ENCODE measurements around the gene GRIP2. TPM values are rescaled to one million over a fixed set of nuclear protein-coding genes. Genes with fewer than 3 reads are reported as not detected.

The GRIP2 gene
- total RNA-seq, 1 experiment from 2014 or later: 0.43 TPM

GRCh38 chr3:14476583-14477265, 63.4 kb downstream of the GRIP2 start:
- TF ChIP-seq EZH2 (IDR thresholded peaks at IDR 0.05; ENCODE audit: borderline replicate concordance, low read depth, low read length, poor library complexity, severe bottlenecking): no peak
- TF ChIP-seq, protein P1, sequence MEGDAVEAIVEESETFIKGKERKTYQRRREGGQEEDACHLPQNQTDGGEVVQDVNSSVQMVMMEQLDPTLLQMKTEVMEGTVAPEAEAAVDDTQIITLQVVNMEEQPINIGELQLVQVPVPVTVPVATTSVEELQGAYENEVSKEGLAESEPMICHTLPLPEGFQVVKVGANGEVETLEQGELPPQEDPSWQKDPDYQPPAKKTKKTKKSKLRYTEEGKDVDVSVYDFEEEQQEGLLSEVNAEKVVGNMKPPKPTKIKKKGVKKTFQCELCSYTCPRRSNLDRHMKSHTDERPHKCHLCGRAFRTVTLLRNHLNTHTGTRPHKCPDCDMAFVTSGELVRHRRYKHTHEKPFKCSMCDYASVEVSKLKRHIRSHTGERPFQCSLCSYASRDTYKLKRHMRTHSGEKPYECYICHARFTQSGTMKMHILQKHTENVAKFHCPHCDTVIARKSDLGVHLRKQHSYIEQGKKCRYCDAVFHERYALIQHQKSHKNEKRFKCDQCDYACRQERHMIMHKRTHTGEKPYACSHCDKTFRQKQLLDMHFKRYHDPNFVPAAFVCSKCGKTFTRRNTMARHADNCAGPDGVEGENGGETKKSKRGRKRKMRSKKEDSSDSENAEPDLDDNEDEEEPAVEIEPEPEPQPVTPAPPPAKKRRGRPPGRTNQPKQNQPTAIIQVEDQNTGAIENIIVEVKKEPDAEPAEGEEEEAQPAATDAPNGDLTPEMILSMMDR (conservative IDR thresholded peaks at IDR 0.05; ENCODE audit: low read depth, low read length): no peak
- peaks cover 25% of the 10 kb centered on the region for H3K36me3 ChIP-seq (ENCODE audit: insufficient read depth, low read length, poor library complexity, severe bottlenecking)
- POLR2A ChIA-PET (ENCODE audit: low non-redundant PET): no interaction called here
- no peak overlapping the region for H3K4me3 ChIP-seq (ENCODE audit: low read depth, low read length, poor library complexity, severe bottlenecking)
- intact Hi-C loops (cut with micrococcal nuclease; ENCODE audit: unreplicated experiment): no loop called here
- BruUV-seq (replicated peaks): no TSS peak
- H3K27ac ChIP-seq (ENCODE audit: low read depth, low read length, poor library complexity, severe bottlenecking): no peak overlapping the region
- no peaks in the 10 kb centered on the region for H3K27me3 ChIP-seq (replicated peaks; ENCODE audit: insufficient read depth, low read depth, low read length, poor library complexity)
- H3K4me1 ChIP-seq (ENCODE audit: insufficient read depth, low read length, poor library complexity, severe bottlenecking): no peaks in the 10 kb centered on the region
- no peaks in the 10 kb centered on the region for H3K9me3 ChIP-seq (ENCODE audit: low read depth, low read length, poor library complexity, severe bottlenecking)
- DNase-seq (ENCODE audit: low spot score): no peak
- CTCF ChIA-PET: no interaction called here

DNA sequence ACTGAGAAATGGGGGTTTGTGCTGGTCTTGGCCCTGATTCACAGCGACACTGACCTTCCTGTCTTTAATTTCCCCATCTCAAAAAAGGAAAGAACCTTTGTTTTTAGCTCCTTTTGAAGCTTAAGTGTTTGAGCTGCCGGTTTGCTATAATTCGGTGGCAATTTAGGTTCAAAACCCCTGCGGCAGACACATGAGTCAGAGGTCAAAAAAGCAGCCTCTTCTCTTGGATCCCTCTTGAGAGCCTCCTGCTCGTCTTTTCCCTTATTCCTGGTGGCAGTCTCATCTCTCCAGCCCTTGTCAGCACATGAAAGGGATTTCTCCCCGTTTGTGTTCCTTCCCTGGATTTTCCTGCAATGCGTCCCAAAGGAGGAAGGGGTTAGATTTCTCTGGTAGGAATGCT, 64.5 kb downstream of the GRIP2 start:
- TF ChIP-seq, protein P1 (conservative IDR thresholded peaks at IDR 0.05; ENCODE audit: low read depth, low read length): no peak
- TF ChIP-seq EZH2 (IDR thresholded peaks at IDR 0.05; ENCODE audit: borderline replicate concordance, low read depth, low read length, poor library complexity, severe bottlenecking): no peak
- no peak for DNase-seq (ENCODE audit: low spot score)
- no peaks in the 10 kb centered on the region for H3K9me3 ChIP-seq (ENCODE audit: low read depth, low read length, poor library complexity, severe bottlenecking)
- peaks cover 25% of the 10 kb centered on the region for H3K36me3 ChIP-seq (ENCODE audit: insufficient read depth, low read length, poor library complexity, severe bottlenecking)
- no peak overlapping the region for H3K27ac ChIP-seq (ENCODE audit: low read depth, low read length, poor library complexity, severe bottlenecking)
- intact Hi-C loops (cut with micrococcal nuclease; ENCODE audit: unreplicated experiment): no loop called here
- ChIA-PET POLR2A (ENCODE audit: low non-redundant PET) (no interaction called here), CTCF (no interaction called here)
- no peaks in the 10 kb centered on the region for H3K4me1 ChIP-seq (ENCODE audit: insufficient read depth, low read length, poor library complexity, severe bottlenecking)
- H3K4me3 ChIP-seq (ENCODE audit: low read depth, low read length, poor library complexity, severe bottlenecking): no peak overlapping the region
- no peaks in the 10 kb centered on the region for H3K27me3 ChIP-seq (replicated peaks; ENCODE audit: insufficient read depth, low read depth, low read length, poor library complexity)
- no TSS peak for BruUV-seq (replicated peaks)

DNA sequence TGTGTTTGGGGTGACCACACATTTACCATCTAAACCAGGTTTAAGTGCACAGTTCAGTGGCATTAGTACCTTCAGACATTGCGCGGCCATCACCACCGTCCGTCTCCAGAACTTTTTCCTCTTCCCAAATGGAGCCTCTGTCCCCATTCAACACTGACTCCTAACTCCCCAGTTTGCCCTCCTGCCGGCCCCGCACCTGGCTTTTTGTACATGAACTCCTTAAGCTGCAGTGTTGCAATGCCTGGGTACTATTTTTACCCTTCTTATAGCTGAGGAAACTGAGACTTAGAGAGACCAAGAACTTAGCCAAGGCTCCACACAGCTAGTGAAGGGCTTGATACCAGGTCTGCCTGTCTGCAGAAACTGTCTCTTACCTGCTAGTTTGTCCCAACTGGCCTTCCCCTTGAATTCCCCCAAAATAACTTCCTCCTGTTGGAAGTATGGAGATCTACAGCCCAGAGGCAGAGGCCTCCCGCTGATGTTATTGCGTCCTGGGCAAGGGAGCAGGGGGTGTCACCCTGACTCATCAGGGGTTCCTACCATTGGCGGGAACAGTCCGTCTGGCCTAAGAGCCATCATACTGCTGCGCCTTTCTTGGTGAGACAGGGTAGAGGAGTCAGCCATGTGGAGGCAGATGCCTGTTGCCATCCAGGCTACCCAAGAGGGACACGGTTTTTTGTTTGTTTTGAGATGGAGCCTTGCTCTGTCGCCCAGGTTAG, 65.6 kb downstream of the GRIP2 start:
- no peaks in the 10 kb centered on the region for H3K27me3 ChIP-seq (replicated peaks; ENCODE audit: insufficient read depth, low read depth, low read length, poor library complexity)
- DNase-seq (ENCODE audit: low spot score): no peak
- ChIA-PET POLR2A (ENCODE audit: low non-redundant PET) (no interaction called here), CTCF (no interaction called here)
- H3K9me3 ChIP-seq (ENCODE audit: low read depth, low read length, poor library complexity, severe bottlenecking): no peaks in the 10 kb centered on the region
- no peak overlapping the region for H3K4me3 ChIP-seq (ENCODE audit: low read depth, low read length, poor library complexity, severe bottlenecking)
- H3K36me3 ChIP-seq (ENCODE audit: insufficient read depth, low read length, poor library complexity, severe bottlenecking): peaks cover 19% of the 10 kb centered on the region
- intact Hi-C loops (cut with micrococcal nuclease; ENCODE audit: unreplicated experiment): no loop called here
- no TSS peak for BruUV-seq (replicated peaks)
- no peaks in the 10 kb centered on the region for H3K4me1 ChIP-seq (ENCODE audit: insufficient read depth, low read length, poor library complexity, severe bottlenecking)
- no peak overlapping the region for H3K27ac ChIP-seq (ENCODE audit: low read depth, low read length, poor library complexity, severe bottlenecking)
- TF ChIP-seq, protein P1 (conservative IDR thresholded peaks at IDR 0.05; ENCODE audit: low read depth, low read length): no peak
- no peak for TF ChIP-seq EZH2 (IDR thresholded peaks at IDR 0.05; ENCODE audit: borderline replicate concordance, low read depth, low read length, poor library complexity, severe bottlenecking)
